WTC11 (cell line): Measurements from ENCODE around the gene WDR54. TPM values are rescaled to one million over a fixed set of nuclear protein-coding genes. Genes with fewer than 3 reads are reported as not detected.

Source experiments
- ETV6 ChIP-seq: sonication (generic); formaldehyde crosslinking; IDR thresholded peaks from 2 replicates; pipeline ENCODE4 v1.8.1; 2022; ENCODE audit warnings: mild to moderate bottlenecking, missing genetic modification reagents
- FOXK1 ChIP-seq: sonication (generic); formaldehyde crosslinking; IDR thresholded peaks from 2 replicates; pipeline ENCODE4 v1.8.0; 2022; ENCODE audit warnings: mild to moderate bottlenecking, moderate library complexity, missing genetic modification reagents
- HMGXB4 ChIP-seq: sonication (generic); formaldehyde crosslinking; IDR thresholded peaks from 2 replicates; pipeline ENCODE4 v1.8.1; 2023; ENCODE audit warnings: mild to moderate bottlenecking, moderate library complexity, missing genetic modification reagents
- JAZF1 ChIP-seq: fragments of 250-450 bp; sonication (Bioruptor Pico); IDR thresholded peaks from 2 replicates; pipeline ENCODE4 v1.9.0; 2021; ENCODE audit warnings: moderate library complexity, mild to moderate bottlenecking, inconsistent platforms
- JUN ChIP-seq: sonication (generic); formaldehyde crosslinking; IDR thresholded peaks from 2 replicates; pipeline ENCODE4 v1.8.0; 2023; ENCODE audit warnings: mild to moderate bottlenecking, missing genetic modification reagents
- KAT7 ChIP-seq: sonication (generic); formaldehyde crosslinking; IDR thresholded peaks from 2 replicates; pipeline ENCODE4 v1.8.1; 2023; ENCODE audit warnings: missing genetic modification reagents, mild to moderate bottlenecking, borderline replicate concordance
- MYBL2 ChIP-seq: sonication (generic); formaldehyde crosslinking; IDR thresholded peaks from 2 replicates; pipeline ENCODE4 v1.8.1; 2023; ENCODE audit warnings: mild to moderate bottlenecking, moderate library complexity, missing genetic modification reagents
- NR1H2 ChIP-seq: sonication (generic); formaldehyde crosslinking; IDR thresholded peaks from 2 replicates; pipeline ENCODE4 v1.9.0; 2021; ENCODE audit warnings: mild to moderate bottlenecking, moderate library complexity, missing genetic modification reagents
- RELA ChIP-seq: sonication (generic); formaldehyde crosslinking; IDR thresholded peaks from 2 replicates; pipeline ENCODE4 v1.8.1; 2022; ENCODE audit warnings: missing genetic modification reagents, mild to moderate bottlenecking, borderline replicate concordance
- RORB ChIP-seq: fragments of 250-450 bp; sonication (Bioruptor Pico); IDR thresholded peaks from 2 replicates; pipeline ENCODE4 v1.9.0; 2021; ENCODE audit warnings: mild to moderate bottlenecking
- SOX15 ChIP-seq: fragments of 250-450 bp; sonication (Bioruptor Pico); IDR thresholded peaks from 2 replicates; pipeline ENCODE4 v1.9.0; 2021; ENCODE audit warnings: mild to moderate bottlenecking
- SP1 ChIP-seq: sonication (generic); formaldehyde crosslinking; conservative IDR thresholded peaks from 2 replicates; pipeline ENCODE4 v1.8.1; 2022; ENCODE audit warnings: missing genetic modification reagents
- STAT6 ChIP-seq: sonication (generic); formaldehyde crosslinking; conservative IDR thresholded peaks from 2 replicates; pipeline ENCODE4 v1.8.1; 2023; ENCODE audit warnings: mild to moderate bottlenecking, low read depth, missing genetic modification reagents, moderate library complexity
- TP53 ChIP-seq: sonication (generic); formaldehyde crosslinking; IDR thresholded peaks from 2 replicates; pipeline ENCODE4 v1.8.1; 2023; ENCODE audit warnings: mild to moderate bottlenecking, missing genetic modification reagents
- USF1 ChIP-seq: sonication (generic); formaldehyde crosslinking; IDR thresholded peaks from 2 replicates; pipeline ENCODE4 v1.8.0; 2022; ENCODE audit warnings: mild to moderate bottlenecking, missing genetic modification reagents
- ZBTB43 ChIP-seq: sonication (generic); formaldehyde crosslinking; IDR thresholded peaks from 2 replicates; pipeline ENCODE4 v1.8.1; 2023; ENCODE audit warnings: mild to moderate bottlenecking, missing genetic modification reagents
- ZNF121 ChIP-seq: sonication (generic); formaldehyde crosslinking; IDR thresholded peaks from 2 replicates; pipeline ENCODE4 v1.8.0; 2023; ENCODE audit warnings: missing genetic modification reagents
- ZNF138 ChIP-seq: sonication (generic); formaldehyde crosslinking; conservative IDR thresholded peaks from 2 replicates; pipeline ENCODE4 v1.8.1; 2022; ENCODE audit warnings: mild to moderate bottlenecking, moderate library complexity, missing genetic modification reagents
- ZNF232 ChIP-seq: sonication (generic); formaldehyde crosslinking; IDR thresholded peaks from 2 replicates; pipeline ENCODE4 v1.8.0; 2022; ENCODE audit warnings: mild to moderate bottlenecking, missing genetic modification reagents
- ZNF671 ChIP-seq: fragments of 250-450 bp; sonication (Bioruptor Pico); IDR thresholded peaks from 2 replicates; pipeline ENCODE4 v1.8.0; 2021; ENCODE audit warnings: mild to moderate bottlenecking
- total RNA-seq: library from RNA; stranded (reverse); gene quantifications from 3 replicates; pipeline ENCODE4 v1.2.3, GENCODE V29; 2021
- TF ChIP-seq, protein P1 (sequence below): sonication (generic); formaldehyde crosslinking; IDR thresholded peaks from 2 replicates; pipeline ENCODE4 v1.8.1; 2022; ENCODE audit warnings: low read depth, missing genetic modification reagents, borderline replicate concordance
- TF ChIP-seq, protein P2 (sequence below): fragments of 250-450 bp; sonication (Bioruptor Pico); IDR thresholded peaks from 2 replicates; pipeline ENCODE4 v1.9.0; 2021; ENCODE audit warnings: mild to moderate bottlenecking
- TF ChIP-seq, protein P3 (sequence below): sonication (generic); formaldehyde crosslinking; IDR thresholded peaks from 2 replicates; pipeline ENCODE4 v1.8.1; 2023; ENCODE audit warnings: mild to moderate bottlenecking, missing genetic modification reagents, borderline replicate concordance
- TF ChIP-seq, protein P4 (sequence below): sonication (generic); formaldehyde crosslinking; IDR thresholded peaks from 2 replicates; pipeline ENCODE4 v1.8.0; 2023; ENCODE audit warnings: mild to moderate bottlenecking, missing genetic modification reagents

Gene WDR54
- total RNA-seq, 1 experiment from 2014 or later = 55.2 TPM

- TF ChIP-seq, protein P1, sequence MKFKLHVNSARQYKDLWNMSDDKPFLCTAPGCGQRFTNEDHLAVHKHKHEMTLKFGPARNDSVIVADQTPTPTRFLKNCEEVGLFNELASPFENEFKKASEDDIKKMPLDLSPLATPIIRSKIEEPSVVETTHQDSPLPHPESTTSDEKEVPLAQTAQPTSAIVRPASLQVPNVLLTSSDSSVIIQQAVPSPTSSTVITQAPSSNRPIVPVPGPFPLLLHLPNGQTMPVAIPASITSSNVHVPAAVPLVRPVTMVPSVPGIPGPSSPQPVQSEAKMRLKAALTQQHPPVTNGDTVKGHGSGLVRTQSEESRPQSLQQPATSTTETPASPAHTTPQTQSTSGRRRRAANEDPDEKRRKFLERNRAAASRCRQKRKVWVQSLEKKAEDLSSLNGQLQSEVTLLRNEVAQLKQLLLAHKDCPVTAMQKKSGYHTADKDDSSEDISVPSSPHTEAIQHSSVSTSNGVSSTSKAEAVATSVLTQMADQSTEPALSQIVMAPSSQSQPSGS (CRISPR knock-in tag) = no peak
- TF ChIP-seq, protein P2, sequence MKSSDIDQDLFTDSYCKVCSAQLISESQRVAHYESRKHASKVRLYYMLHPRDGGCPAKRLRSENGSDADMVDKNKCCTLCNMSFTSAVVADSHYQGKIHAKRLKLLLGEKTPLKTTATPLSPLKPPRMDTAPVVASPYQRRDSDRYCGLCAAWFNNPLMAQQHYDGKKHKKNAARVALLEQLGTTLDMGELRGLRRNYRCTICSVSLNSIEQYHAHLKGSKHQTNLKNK = no peak
- TF ChIP-seq SOX15 (no peak), RELA (CRISPR knock-in tag) (no peak), RORB (no peak), MYBL2 (CRISPR knock-in tag) (no peak), TP53 (CRISPR knock-in tag) (no peak), ZNF671 (CRISPR knock-in tag) (no peak), KAT7 (CRISPR knock-in tag) (0 out of 2 replicates have a peak, but pooled peaks have one; percentile 89), ETV6 (CRISPR knock-in tag) (peak; percentile 72), USF1 (CRISPR knock-in tag) (no peak), HMGXB4 (CRISPR knock-in tag) (peak; percentile 95), NR1H2 (CRISPR knock-in tag) (no peak), JUN (CRISPR knock-in tag) (no peak), ZBTB43 (no peak), SP1 (CRISPR knock-in tag) (peak; percentile 77), ZNF121 (CRISPR knock-in tag) (peak; percentile 93), ZNF232 (CRISPR knock-in tag) (no peak), ZNF138 (CRISPR knock-in tag) (0 out of 2 replicates have a peak, but pooled peaks have one; percentile 68), JAZF1 (CRISPR knock-in tag) (no peak), FOXK1 (CRISPR knock-in tag) (peak; percentile 69), STAT6 (CRISPR knock-in tag) (no peak)
- TF ChIP-seq, protein P3, sequence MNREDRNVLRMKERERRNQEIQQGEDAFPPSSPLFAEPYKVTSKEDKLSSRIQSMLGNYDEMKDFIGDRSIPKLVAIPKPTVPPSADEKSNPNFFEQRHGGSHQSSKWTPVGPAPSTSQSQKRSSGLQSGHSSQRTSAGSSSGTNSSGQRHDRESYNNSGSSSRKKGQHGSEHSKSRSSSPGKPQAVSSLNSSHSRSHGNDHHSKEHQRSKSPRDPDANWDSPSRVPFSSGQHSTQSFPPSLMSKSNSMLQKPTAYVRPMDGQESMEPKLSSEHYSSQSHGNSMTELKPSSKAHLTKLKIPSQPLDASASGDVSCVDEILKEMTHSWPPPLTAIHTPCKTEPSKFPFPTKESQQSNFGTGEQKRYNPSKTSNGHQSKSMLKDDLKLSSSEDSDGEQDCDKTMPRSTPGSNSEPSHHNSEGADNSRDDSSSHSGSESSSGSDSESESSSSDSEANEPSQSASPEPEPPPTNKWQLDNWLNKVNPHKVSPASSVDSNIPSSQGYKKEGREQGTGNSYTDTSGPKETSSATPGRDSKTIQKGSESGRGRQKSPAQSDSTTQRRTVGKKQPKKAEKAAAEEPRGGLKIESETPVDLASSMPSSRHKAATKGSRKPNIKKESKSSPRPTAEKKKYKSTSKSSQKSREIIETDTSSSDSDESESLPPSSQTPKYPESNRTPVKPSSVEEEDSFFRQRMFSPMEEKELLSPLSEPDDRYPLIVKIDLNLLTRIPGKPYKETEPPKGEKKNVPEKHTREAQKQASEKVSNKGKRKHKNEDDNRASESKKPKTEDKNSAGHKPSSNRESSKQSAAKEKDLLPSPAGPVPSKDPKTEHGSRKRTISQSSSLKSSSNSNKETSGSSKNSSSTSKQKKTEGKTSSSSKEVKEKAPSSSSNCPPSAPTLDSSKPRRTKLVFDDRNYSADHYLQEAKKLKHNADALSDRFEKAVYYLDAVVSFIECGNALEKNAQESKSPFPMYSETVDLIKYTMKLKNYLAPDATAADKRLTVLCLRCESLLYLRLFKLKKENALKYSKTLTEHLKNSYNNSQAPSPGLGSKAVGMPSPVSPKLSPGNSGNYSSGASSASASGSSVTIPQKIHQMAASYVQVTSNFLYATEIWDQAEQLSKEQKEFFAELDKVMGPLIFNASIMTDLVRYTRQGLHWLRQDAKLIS = no peak; the same call in 1 of the 2 replicates
- TF ChIP-seq, protein P4, sequence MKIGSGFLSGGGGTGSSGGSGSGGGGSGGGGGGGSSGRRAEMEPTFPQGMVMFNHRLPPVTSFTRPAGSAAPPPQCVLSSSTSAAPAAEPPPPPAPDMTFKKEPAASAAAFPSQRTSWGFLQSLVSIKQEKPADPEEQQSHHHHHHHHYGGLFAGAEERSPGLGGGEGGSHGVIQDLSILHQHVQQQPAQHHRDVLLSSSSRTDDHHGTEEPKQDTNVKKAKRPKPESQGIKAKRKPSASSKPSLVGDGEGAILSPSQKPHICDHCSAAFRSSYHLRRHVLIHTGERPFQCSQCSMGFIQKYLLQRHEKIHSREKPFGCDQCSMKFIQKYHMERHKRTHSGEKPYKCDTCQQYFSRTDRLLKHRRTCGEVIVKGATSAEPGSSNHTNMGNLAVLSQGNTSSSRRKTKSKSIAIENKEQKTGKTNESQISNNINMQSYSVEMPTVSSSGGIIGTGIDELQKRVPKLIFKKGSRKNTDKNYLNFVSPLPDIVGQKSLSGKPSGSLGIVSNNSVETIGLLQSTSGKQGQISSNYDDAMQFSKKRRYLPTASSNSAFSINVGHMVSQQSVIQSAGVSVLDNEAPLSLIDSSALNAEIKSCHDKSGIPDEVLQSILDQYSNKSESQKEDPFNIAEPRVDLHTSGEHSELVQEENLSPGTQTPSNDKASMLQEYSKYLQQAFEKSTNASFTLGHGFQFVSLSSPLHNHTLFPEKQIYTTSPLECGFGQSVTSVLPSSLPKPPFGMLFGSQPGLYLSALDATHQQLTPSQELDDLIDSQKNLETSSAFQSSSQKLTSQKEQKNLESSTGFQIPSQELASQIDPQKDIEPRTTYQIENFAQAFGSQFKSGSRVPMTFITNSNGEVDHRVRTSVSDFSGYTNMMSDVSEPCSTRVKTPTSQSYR (CRISPR knock-in tag) = no peak
These were observed 20.4 kb downstream of the WDR54 start, which contains the start of gene RTKN (continued) for GRCh38 chr2:74441690-74442482.
